HG03196 (cell line): ENCODE data around the gene THBS2.

Source experiments
- ATAC-seq: cut with Tn5 transposase; IDR thresholded peaks from one replicate; pipeline ENCODE4 v1.9.1; 2021; ENCODE audit not compliant: unreplicated experiment

Gene THBS2

GRCh38 chr6:169251371-169251802, 2.3 kb downstream of the THBS2 start:
- no peak for ATAC-seq

DNA sequence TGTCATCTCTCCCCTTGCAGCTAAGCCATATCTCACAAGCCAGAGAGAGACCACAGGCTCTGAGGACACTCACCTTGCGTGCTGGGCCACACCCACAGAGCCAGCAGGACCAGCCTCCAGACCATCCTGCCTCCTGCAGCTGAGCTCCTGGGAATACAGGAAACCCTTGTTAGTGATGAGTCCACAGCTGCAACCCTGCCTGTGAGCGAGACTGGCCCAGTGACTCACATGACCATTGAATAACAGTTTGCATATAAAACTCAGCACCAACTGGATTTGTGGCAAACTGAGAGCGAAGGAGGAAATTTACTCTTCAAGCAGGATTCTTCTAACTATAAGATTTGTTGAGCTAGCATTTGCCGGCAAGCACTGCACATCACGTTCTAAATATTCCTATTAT, 3.0 kb downstream of the THBS2 start:
- no peak for ATAC-seq

DNA sequence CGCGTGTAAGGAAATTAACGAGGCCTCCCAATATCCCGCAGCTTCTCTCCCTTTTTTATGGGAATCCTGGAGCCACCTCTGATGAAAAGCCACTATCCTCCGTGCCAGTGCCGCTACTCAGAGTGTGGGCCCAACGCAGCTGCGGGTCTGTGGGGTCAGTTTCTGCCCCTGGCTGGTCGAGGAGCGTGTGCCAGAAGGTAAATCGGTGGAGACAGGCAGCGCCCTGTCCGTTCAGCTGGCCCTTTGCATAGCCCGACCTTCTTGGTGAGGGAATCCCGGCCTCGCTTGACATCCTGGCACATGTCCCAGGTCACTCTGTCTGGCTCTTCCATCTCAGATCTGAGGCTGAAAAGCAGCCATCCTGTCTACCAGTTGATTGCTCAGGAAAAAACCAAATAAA, 4.6 kb downstream of the THBS2 start:
- no peak for ATAC-seq

GRCh38 chr6:169248521-169248971, 5.1 kb downstream of the THBS2 start:
- no peak for ATAC-seq

DNA sequence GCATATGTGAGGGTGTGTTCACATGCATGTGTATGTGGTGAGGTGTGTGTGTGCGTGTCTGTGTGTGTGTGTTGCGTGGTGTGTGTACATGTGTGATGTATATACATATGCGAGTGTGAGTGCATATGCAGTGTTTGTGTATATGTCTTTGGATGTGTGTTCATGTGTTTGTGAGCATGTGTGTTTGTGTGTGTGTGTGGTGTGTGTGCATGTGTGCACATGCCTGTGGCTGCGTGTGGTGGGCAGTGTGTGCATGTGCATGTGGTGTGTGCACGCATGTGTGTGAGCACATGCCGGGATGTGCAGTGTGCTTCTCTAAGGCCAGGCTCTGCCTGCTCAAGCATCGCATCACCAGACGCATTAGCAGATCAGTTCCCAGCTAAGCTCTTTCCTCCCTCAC, 5.7 kb downstream of the THBS2 start:
- ATAC-seq = no peak

GRCh38 chr6:169247419-169247818, 6.2 kb downstream of the THBS2 start:
- no peak for ATAC-seq

DNA sequence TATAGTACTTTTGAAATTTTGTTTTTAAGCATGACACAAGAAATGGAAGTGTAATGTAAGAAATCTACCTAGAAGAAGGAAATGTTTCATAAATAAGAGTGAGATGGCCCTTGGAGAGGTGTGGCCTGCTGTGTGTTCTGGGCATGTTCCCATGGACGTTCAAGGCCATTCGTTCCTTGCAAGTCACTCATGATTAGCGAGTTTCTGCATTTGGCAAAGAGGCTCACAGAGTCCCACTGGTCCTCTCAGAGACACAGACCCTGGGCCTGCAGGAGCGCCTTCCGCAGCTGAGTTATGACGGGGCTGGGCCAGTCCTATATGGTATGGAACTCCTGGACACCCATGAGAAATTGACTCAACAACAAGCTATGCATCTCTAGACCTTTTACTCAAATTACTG, 7.2 kb downstream of the THBS2 start:
- no peak for ATAC-seq

GRCh38 chr6:169244684-169245383, 8.8 kb downstream of the THBS2 start:
- ATAC-seq = no peak

GRCh38 chr6:169243661-169244060, 10.0 kb downstream of the THBS2 start:
- ATAC-seq = no peak

- no peak for ATAC-seq
Observed at GRCh38 chr6:169243186-169243585, 10.5 kb downstream of the THBS2 start.

DNA sequence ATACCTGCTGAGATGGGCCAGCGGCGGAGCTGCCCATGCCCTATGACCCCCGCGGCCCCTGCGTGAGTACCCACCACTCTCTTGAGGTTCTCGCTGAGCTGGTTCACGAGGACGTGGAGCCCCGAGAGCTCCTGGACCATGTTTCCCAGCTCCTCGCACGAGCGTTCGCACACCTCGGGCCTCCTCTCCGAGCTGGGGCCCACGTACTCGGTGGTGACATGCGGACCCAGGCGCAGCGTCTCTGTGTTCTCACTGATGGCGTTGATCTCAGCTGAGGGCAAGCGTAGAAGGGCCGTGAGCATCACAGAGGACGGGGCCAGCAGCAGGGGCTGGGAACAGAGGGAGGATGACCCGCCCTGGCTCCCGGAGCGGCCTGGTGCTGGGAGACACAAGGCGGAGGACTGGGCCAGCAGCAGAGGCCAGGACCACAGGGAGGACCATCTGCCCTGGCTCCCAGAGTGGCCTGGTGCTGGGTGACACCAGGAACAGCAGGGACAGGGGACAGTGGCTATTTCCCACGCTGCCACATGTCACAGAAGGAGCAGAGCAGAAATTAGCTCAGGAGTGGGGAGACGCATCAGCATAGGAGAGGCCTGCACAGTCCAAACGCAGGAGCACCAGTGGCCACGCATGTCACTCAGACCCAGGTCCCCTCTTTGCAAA, 11.8 kb downstream of the THBS2 start:
- no peak for ATAC-seq

GRCh38 chr6:169240591-169241390, 12.9 kb downstream of the THBS2 start:
- ATAC-seq = no peak

- no peak for ATAC-seq
Observed at GRCh38 chr6:169240125-169240524, 13.5 kb downstream of the THBS2 start.

DNA sequence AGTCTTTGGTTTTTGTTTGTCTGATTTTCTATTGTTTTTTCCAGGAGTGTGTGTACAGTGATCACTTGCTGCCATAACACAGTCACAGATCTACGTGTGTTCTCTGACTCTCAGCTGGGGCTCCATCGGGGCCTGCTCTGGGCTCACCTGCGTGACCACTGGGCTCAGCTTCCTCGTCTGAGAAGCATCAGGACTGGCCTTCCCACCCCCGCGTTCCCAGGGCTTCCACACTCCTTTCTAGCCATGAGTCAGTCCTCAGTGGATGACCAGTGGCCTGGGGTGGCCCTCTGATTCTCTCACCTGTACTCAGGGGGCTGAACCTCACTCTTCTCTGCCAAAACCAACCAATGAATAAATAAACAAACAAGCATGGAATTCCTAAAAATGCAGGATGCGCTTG, 14.5 kb downstream of the THBS2 start:
- ATAC-seq = no peak

GRCh38 chr6:169238766-169239165, 14.9 kb downstream of the THBS2 start:
- ATAC-seq = no peak

DNA sequence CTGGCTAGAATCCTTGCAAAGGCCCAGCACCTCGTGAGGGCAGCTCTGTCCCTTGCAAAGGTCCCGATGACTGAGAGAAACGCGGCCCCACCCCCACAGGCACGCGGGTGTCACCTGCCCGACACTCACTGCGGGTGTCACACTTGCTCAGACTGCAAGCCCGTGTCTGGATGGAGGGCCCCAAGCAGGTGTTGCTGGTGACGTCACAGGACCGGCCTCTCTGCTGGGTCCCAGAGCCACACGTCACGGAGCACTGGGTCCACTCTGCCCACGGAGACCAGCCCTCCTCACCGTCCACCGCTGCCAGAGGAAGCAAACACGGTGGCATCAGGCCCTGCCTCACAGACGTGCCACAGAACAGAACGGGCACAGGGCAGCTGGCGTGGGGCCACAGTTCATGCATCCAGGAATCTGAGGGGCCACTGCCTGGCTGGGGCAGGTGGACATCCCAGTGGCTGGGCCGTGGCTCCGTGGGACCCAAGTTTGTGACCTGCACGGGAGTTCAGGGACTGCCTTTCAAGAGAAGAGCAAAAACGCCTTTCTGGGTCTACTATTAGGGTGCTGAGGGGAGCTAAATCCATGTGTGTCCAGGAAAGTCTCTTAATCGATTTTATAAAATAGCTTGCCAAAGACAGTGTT, 16.0 kb downstream of the THBS2 start:
- no peak for ATAC-seq

- ATAC-seq = no peak
Observed at GRCh38 chr6:169236988-169237387, 16.7 kb downstream of the THBS2 start.

DNA sequence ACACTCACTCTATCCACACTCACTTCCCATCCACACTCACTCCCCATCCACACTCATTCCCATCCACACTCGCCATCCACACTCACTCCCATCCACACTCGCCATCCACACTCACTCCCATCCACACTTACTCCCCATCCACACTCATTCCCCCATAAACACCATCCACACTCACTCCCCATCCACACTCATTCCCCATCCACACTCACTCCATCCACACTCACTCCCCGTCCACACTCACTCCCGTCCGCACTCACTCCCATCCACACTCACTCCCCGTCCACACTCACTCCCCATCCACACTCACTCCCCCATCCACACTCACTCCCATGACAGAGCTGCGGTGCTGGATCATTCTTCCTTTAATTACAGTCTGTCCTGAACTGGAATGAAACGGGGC, 17.1 kb downstream of the THBS2 start:
- no peak for ATAC-seq

DNA sequence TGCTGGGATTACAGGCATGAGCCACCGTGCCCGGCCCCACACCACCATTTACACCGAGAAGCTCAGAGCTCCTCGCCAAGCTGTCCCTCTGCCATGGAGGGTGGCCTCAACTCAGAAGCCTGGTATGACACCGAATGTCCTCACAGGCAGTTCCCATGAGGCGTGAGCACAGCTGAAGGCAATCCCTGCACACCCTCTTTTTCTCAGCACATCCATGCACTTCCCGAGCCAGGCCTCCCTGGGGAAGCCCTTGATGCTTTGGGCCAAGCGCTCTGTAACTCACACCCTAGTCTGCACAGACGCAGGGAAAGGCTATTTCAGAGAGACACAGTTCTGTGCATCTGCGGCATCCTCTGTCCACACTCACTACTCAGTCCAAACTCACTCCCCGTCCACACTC, 18.4 kb downstream of the THBS2 start:
- no peak for ATAC-seq

DNA sequence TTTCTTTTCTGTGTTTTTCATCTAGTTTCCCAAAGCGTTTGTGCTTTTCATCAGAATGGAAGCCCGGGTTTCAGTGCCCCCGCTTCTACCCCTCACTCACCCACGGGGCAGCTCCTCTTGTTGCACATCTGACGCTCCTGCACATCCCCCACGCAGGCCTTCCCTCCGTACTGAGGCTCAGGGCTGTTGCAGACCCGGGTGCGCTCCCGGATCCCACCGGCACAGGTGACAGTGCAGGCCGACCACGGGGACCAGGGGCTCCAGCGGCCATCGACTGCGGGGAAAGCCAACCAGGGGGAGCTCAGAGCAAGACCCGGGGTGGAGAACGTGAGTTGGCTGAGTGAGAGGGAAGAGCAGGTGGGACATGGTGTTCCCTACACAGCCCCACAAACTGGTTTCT, 19.0 kb downstream of the THBS2 start:
- ATAC-seq = no peak

GRCh38 chr6:169233832-169234231, 19.8 kb downstream of the THBS2 start:
- ATAC-seq = no peak
